Amniotic epithelial cell (primary cell): Measurements from ENCODE around the gene TRIM2.
A peak's percentile ranks its signal among the peaks of the same experiment; 100 is the strongest.

ENCODE experiments used
- DNase-seq: peaks from one replicate; pipeline ENCODE4 v3.0.0-alpha.2; 2010; ENCODE audit warnings: low read depth

Gene TRIM2

GRCh38 chr4:153275380-153276276, 71.4 kb downstream of the TRIM2 start:
- DNase-seq, result peak; percentile 20

DNA sequence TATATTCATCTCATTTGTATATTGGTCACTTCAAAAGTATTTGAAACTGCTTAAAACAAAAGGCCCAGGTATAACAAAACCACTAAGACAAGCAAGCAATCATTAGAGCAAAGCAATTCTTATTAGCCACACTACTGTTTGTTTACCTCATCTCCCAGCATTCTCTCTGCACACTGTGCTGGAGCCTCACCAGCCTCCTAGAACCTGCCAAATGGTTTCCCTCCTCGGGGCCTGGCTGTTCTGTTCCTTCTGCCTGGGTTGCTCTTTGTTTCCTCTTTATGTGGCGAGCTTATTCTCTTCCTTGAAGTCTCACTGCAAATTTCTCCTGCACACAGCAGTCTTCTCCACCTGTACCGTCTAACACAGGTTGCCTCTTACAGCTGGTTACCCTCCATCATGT, 72.7 kb downstream of the TRIM2 start:
- no peak for DNase-seq

DNA sequence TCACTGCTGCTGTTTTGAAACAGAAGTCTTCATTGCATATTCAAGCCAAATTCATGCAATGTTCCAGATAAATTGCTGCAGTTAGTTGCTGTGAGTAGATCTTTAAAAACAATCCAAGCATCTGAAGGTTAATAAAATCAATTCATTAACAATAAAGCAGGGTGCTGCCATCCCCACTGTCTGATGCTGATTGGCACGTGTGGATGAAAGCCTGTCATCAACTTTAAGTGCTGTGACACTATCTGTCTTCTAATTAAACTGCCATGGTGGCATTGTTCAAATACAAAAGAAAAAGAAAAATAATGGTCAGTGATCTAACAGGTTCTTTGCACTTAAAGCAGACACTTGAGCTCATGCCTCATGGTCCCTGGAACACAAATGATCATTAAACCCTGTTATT, 77.2 kb downstream of the TRIM2 start:
- DNase-seq, result no peak

- DNase-seq, result no peak
Observed at GRCh38 chr4:153282023-153282422, 77.8 kb downstream of the TRIM2 start.

DNA sequence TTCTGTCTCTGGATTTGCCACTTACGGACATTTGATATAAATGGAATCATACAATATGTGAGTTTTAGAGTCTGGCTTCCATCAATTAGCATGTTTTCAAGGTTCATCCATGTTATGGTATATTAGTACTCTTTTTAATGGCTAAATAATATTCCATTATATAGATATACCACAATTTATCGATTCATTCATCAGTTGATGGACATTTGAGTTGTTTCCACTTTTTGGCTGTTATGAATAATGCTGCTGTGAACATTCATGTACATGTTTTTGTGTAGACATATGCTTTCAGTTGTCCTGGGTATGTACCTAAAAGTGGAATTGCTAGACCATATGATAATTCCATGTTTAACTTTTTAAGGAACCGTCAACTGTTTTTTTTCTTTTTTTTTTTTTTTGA, 79.0 kb downstream of the TRIM2 start:
- DNase-seq, result no peak

DNA sequence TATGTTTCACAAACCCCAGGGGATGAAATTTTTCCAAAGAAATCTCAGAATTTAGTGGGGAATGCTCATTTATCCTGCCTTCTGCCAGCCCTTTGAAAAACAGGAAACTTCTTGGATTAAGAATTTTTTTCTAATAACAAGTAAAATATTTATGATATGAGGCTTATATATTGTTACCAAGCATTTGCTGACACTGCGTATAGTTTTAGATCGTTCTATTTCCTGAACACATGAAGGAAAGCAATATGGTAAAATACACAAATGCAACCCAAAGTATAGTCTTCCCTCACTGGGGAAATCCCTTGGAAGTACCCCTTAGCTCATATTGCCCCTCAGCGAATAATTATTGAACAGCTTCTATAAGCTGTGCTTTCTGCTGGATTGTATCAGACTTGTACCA, 85.9 kb downstream of the TRIM2 start:
- no peak for DNase-seq

- DNase-seq, result no peak
Observed at GRCh38 chr4:153291562-153291961, 87.3 kb downstream of the TRIM2 start.

GRCh38 chr4:153292897-153293741, 88.9 kb downstream of the TRIM2 start:
- no peak for DNase-seq

DNA sequence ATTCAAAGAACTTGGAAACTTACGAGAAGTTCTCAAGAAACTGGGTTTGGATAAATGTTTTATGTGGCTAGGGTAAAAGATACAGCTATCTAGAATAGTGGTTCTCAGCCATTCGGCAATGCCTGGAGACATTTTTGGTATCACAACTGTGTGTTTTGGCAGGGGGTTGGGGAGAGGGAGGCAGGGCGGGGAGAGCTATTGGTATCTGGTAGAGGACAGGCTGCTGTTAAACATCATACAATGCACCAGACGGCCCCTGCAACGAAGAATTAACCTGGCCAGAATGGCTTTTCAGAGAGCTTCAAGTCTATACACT, 89.5 kb downstream of the TRIM2 start:
- no peak for DNase-seq

DNA sequence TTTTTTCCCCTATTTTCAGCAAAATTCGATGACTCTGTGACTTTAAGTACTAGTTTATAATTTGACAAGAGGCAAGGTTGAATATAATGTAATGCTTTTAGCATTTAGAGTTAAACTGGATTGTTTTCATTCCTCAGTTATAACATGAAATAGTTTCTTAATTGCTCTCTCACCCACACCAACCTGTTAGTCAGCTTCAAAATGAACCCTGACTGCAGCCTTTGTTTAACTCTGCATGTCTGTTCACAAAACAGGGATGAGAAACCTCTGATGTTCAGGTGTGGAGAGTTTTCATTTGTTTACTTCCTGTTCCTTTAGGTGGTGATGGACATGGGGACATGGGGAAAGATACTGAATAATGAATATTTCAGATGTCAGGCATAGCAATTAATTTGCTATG, 90.4 kb downstream of the TRIM2 start:
- DNase-seq, result no peak

DNA sequence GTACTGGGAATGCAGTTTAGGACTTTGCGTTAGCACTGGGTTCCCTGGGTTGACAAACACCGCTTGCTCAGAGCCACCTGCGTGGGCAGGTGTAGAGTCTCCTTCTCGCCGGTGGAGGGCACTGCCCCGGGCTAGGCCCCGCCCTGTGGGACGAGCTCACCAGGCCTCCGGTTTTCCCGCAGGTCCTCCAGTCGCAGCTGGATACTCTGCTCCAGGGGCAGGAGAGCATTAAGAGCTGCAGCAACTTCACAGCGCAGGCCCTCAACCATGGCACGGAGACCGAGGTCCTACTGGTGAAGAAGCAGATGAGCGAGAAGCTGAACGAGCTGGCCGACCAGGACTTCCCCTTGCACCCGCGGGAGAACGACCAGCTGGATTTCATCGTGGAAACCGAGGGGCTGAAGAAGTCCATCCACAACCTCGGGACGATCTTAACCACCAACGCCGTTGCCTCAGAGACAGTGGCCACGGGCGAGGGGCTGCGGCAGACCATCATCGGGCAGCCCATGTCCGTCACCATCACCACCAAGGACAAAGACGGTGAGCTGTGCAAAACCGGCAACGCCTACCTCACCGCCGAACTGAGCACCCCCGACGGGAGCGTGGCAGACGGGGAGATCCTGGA, 91.0 kb downstream of the TRIM2 start:
- DNase-seq, result no peak

- peak; percentile 67 for DNase-seq
Observed at GRCh38 chr4:153296040-153296823, 92.0 kb downstream of the TRIM2 start.

DNA sequence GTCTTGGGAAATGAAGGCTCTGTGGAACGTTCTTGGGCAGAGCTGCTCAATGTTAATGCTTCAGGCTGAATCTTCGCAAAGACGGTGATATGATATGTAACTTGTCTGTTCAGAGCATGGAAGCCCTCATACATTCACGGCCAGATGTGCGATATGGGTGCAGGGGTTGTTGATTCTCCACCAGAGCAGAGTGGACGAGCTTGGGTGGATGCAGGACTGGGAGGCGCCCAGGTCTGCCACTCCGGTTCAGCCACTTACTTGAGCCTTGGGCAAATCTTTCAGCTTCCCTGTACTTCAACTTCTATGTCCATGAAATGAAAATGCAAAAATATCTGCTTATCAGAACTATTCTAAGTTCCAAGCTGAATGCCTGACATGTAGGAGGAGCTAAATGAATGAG, 92.9 kb downstream of the TRIM2 start:
- DNase-seq, result no peak

GRCh38 chr4:153310793-153311192, 106.5 kb downstream of the TRIM2 start:
- DNase-seq, result no peak

DNA sequence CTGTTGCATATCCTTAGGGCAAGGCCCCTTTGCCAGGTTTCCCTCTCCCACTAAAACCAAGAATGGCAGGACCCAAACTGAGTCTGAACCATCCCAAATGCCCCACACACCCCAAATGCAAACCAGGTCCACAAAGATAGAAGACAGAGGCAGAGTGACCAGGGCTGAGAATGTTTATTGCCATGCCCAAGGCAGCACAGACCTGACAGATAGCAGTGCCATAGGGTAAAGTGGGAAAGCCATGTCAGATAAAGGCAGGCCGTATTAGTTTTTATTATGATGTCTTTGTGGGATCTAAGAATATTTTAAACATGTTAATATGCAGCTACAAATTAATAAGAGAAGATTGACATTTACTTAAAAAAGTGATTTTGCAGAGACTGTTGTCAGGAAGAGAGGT, 110.7 kb downstream of the TRIM2 start:
- no peak for DNase-seq

GRCh38 chr4:153318696-153319320, 114.6 kb downstream of the TRIM2 start:
- peak; percentile 49 for DNase-seq

DNA sequence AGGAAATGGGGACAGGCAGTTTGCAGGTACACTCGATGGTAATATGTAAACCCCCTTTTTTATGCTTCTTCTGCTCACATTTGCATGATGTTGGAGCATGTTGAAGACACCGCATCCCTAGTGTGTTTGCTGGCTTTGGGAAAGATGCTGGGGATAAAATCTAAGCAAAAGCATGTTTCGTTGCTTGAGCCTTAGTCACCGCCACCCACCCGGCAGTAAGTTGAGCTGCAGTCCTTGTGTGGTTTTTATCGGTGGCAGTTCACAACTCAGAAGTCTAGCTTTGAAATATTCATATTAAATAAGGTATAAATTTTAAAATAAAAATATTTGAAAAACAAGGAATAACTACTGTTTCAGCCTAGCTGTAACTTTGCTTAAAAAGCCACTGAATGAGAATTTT, 118.5 kb downstream of the TRIM2 start:
- DNase-seq, result no peak

DNA sequence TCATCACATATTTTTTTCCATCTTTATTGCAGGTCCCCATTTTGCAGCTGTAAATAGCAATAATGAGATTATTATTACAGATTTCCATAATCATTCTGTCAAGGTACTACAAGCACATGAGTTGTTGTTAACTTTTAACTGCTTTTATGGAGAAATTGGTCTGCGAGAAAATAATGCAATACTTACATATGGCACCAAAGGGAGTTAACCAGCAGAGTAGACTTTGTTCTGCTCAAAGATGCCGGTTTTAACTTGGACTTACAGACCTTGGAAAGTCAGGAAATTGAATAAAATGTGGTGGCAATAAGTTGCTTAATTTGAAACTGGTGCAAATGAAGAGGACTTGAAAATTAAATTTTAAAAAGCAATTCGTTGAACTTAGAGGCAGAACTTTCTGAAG, 119.8 kb downstream of the TRIM2 start:
- no peak for DNase-seq

DNA sequence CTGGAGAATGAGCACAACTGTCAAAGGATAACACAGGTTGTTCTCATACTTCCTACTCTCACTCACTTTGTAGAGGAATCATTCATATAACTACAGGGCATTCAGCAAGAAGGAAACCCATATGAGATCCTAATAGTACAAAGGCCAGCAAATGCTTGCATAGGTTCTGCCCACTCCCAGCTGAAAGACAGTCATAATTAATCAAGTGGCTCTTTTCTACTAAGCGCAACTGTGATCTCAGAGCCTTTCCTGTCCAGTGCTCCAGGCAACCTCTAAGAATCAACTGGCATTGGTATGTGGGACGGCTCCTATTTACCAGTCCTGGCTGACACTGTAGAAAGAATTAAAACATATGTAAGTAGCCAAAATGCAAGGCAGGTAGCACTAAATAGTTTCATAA, 121.3 kb downstream of the TRIM2 start:
- no peak for DNase-seq

DNA sequence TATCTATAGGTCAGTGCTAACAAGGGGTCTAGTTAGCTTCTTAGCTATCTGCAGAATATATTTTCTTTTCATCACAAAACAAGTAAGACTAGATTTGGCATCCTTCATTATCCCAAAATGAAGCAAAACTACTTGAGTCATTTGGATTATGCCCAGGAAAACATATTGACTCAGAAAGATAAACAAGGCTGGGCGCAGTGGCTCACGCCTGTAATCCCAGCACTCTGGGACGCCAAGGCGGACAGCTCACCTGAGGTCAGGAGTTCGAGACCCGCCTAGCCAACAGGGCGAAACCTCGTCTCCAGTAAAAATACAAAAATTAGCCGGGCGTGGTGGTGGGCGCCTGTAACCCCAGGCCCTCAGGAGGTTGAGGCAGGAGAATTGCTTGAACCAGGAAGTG, 122.3 kb downstream of the TRIM2 start:
- DNase-seq, result peak; percentile 37

DNA sequence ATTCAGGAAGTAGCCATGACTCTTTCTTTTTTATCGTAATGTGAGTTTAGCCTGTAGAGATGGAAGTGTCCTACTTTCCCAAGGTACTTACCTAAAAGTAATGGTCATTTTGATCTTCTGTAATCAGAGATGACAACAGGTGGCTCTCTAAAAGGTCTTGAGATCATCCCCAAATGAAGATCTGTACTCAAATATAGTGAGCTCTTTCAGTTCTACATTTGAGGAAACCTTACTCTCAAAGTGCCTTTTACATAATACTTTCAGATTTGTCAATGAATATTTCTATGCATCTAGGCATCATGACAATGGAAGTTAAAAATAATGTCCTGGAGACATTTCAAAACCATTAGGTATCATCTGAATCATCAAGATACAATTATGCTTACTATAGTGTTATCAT, 123.0 kb downstream of the TRIM2 start:
- no peak for DNase-seq

DNA sequence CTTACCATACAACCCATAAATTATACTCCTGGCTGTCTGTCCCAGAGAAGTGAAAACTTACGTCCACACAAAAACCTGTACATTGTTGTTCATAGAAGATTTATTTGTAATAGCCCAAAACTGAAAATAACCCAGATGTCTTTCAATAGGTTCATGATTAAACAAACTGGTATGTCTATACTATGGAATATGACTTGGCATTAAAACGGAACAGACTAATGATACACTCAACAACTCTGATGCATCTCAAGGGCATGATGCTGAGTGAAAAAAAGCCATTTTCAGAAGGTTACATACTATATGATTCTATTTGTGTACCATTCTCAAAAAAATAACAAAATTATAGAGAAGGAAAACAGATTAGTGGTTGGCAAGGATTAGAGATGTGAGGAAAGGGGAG, 128.7 kb downstream of the TRIM2 start:
- peak; percentile 17 for DNase-seq
